Neuronal stem cell (in vitro differentiated cells): ENCODE data around the gene PFN3.

ENCODE experiments used
- DNase-seq: peaks from one replicate; pipeline ENCODE4 v3.0.0-alpha.2; 2013; ENCODE audit warnings: low spot score
- H2AFZ ChIP-seq: one replicate; pipeline ENCODE4 v1.6.1; 2013; ENCODE audit warnings: mild to moderate bottlenecking, low read length, inconsistent platforms
- H2AK5ac ChIP-seq: 2 replicates; pipeline ENCODE4 v1.6.1; 2013; ENCODE audit warnings: low read depth, mild to moderate bottlenecking, inconsistent platforms, low read length, moderate library complexity, mixed read lengths
- H2BK120ac ChIP-seq: 2 replicates; pipeline ENCODE4 v1.6.1; 2013; ENCODE audit warnings: low read depth, mild to moderate bottlenecking, inconsistent platforms, low read length, moderate library complexity, mixed read lengths
- H2BK12ac ChIP-seq: one replicate; pipeline ENCODE4 v1.6.1; 2013; ENCODE audit warnings: low read length, inconsistent platforms
- H2BK15ac ChIP-seq: 2 replicates; pipeline ENCODE4 v1.6.1; 2013; ENCODE audit warnings: mild to moderate bottlenecking, low read length, inconsistent platforms, mixed read lengths
- H2BK5ac ChIP-seq: one replicate; pipeline ENCODE4 v1.6.1; 2013; ENCODE audit warnings: inconsistent platforms, mild to moderate bottlenecking, low read length, moderate library complexity
- H3K14ac ChIP-seq: one replicate; pipeline ENCODE4 v1.6.1; 2013; ENCODE audit warnings: low read length, inconsistent platforms
- H3K18ac ChIP-seq: 2 replicates; pipeline ENCODE4 v1.6.1; 2013; ENCODE audit warnings: low read length, inconsistent platforms
- H3K23ac ChIP-seq: 2 replicates; pipeline ENCODE4 v1.6.1; 2013; ENCODE audit warnings: low read depth, mild to moderate bottlenecking, mixed read lengths, low read length, inconsistent platforms; ENCODE audit not compliant: poor library complexity
- H3K27ac ChIP-seq: replicated peaks from 3 replicates; pipeline ENCODE4 v1.5.1; 2013; ENCODE audit warnings: low read length, inconsistent platforms
- H3K27me3 ChIP-seq, 3 experiments: 2 replicates each; pipeline ENCODE4 v1.6.1; 2013; ENCODE audit warnings: low read length in 3 of 3, mild to moderate bottlenecking in 2 of 3, inconsistent platforms in 1 of 3, low read depth in 1 of 3, mixed read lengths in 1 of 3, moderate library complexity in 1 of 3; ENCODE audit not compliant: control insufficient read depth in 3 of 3, insufficient read depth in 3 of 3
- H3K36me3 ChIP-seq, 2 donors: replicated peaks in 1 of 2; 2 replicates each; pipeline ENCODE4 v1.6.1; 2013; ENCODE audit warnings: low read length in 2 of 2; ENCODE audit not compliant: control insufficient read depth in 2 of 2, insufficient read depth in 2 of 2
- H3K4ac ChIP-seq: 2 replicates; pipeline ENCODE4 v1.6.1; 2013; ENCODE audit warnings: inconsistent platforms, mild to moderate bottlenecking, low read length, moderate library complexity
- H3K4me1 ChIP-seq, 2 donors: 1 replicate in 1 of 2; 2 replicates in 1 of 2; pipeline ENCODE4 v1.6.1; 2013; ENCODE audit warnings: low read length in 2 of 2, low read depth in 1 of 2; ENCODE audit not compliant: control insufficient read depth in 2 of 2, insufficient read depth in 1 of 2
- H3K4me2 ChIP-seq: one replicate; pipeline ENCODE4 v1.6.1; 2013; ENCODE audit warnings: mild to moderate bottlenecking, low read length, inconsistent platforms; ENCODE audit not compliant: insufficient read depth, poor library complexity, severe bottlenecking
- H3K4me3 ChIP-seq, 2 donors: 2 replicates each; pipeline ENCODE4 v1.5.1; 2013; ENCODE audit warnings: low read length in 2 of 2, mild to moderate bottlenecking in 2 of 2, inconsistent platforms in 1 of 2, moderate library complexity in 1 of 2
- H3K79me1 ChIP-seq: one replicate; pipeline ENCODE4 v1.6.1; 2013; ENCODE audit warnings: low read depth, mild to moderate bottlenecking, inconsistent platforms, low read length, moderate library complexity
- H3K9ac ChIP-seq: one replicate; pipeline ENCODE4 v1.6.1; 2013; ENCODE audit warnings: mild to moderate bottlenecking, low read depth, low read length, inconsistent platforms; ENCODE audit not compliant: poor library complexity
- H3K9me3 ChIP-seq, 2 donors: replicated peaks in 1 of 2; 2 replicates each; pipeline versions ENCODE3 to v1.6.1; 2013; ENCODE audit warnings: low read length in 2 of 2, mild to moderate bottlenecking in 2 of 2, inconsistent platforms in 1 of 2, low read depth in 1 of 2, mixed read lengths in 1 of 2, moderate library complexity in 1 of 2; ENCODE audit not compliant: control insufficient read depth in 2 of 2, insufficient read depth in 1 of 2
- H4K8ac ChIP-seq: one replicate; pipeline ENCODE4 v1.6.1; 2013; ENCODE audit warnings: low read depth, mild to moderate bottlenecking, inconsistent platforms, low read length, moderate library complexity
- H4K91ac ChIP-seq: one replicate; pipeline ENCODE4 v1.6.1; 2013; ENCODE audit warnings: low read length, low read depth, mild to moderate bottlenecking, inconsistent platforms; ENCODE audit not compliant: poor library complexity
- WGBS, 2 donors: extraction: QIAGEN DNeasy Blood & Tissue Kit; methylation state at CpG; one replicate each; pipeline ENCODE4 v1.1.7; 2013; ENCODE audit warnings: missing lambda C conversion rate in 2 of 2, mixed read lengths in 1 of 2; ENCODE audit not compliant: insufficient read length in 2 of 2, insufficient replicate concordance in 1 of 2; ENCODE audit errors: extremely low coverage in 2 of 2; 5-methylcytosine and 5-hydroxymethylcytosine counted together

The PFN3 gene

DNA sequence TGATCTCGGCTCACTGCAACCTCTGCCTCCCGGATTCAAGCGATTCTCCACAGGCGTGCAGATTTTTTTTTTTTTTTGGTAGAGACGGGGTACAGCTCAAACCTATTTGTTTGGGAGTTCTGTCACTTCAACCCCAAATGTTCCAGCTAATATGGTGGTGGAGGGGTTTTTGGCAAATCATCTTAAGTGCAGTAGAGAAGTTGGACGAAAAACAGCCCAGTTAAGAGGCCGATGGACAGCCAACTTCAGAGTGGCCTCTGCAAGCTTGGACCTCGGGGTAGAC, 45.4 kb upstream of the PFN3 start:
- Histone ChIP-seq H2BK12ac (no peak overlapping the region), H3K27ac (peak overlapping the region; percentile 89), H3K4me3 (peak overlapping the region; percentile 76 to 84), H4K91ac (no peak overlapping the region), H3K36me3 (peaks cover 2 to 27% of the 10 kb centered on the region in 2 donors), H2AK5ac (peak overlapping the region; percentile 96), H3K18ac (peak overlapping the region; percentile 99), H3K9me3 (no peaks in the 10 kb centered on the region), H2BK120ac (peak overlapping the region; percentile 44), H3K27me3 (no peaks in the 10 kb centered on the region), H4K8ac (no peak overlapping the region), H3K79me1 (no peaks in the 10 kb centered on the region), H3K4me1 (peaks cover 27 to 30% of the 10 kb centered on the region in 2 donors), H3K23ac (peak overlapping the region; percentile 94), H3K14ac (peak overlapping the region; percentile 87), H2BK5ac (no peak overlapping the region), H3K9ac (peak overlapping the region; percentile 92), H2BK15ac (peak overlapping the region; percentile 52), H3K4ac (peak overlapping the region; percentile 71), H3K4me2 (peak overlapping the region; percentile 78), H2AFZ (peak overlapping the region; percentile 90)
- no CpG with 5 or more reads among the region's 8 CpGs for WGBS, 2 donors
- DNase-seq = no peak

DNA sequence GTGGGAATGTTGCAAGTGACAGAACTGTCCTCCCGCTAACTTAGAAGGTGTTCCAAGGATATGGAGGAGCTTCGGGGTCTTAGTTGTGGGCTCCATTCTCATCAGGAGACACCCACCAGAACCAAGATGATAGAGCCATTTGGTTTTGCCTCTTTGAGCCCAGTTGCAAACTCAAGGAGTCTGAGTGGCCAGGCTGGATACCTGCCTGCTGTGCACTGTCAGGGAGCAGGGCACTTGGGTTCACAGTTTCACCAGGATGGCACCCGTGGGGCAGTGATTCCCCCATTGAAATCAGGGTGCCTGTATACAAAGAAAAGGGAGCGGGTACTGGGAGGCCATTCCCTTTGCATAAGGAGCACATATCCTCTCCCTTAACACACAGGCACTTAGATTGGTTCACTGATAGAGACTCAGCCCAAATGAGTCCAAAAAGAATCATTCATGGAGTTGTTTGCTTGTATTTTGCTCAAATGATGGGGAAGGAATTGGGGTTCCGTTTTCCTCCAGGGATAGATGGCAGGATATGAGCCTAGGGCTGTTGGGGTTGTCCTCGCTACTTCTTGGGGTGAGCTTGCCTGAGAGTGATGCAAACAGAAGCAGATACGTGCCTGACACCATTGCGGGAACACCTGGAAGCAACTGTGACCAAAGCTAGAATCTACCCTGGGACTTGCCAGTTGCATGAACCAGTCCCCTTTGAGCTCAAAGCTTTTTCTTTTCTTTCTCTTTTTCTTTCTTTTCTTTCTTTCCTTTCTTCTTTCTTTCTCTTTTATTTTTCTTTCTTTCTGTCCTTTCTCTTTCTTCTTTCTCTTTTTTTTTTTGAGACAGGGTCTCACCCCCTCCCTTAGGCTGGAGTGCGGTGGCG, 44.8 kb upstream of the PFN3 start:
- no CpG with 5 or more reads among the region's 10 CpGs for WGBS, 2 donors

GRCh38 chr5:177444106-177445051, 43.9 kb upstream of the PFN3 start:
- Histone ChIP-seq H3K18ac (peak overlapping the region; percentile 35), H3K4me3 (no peak overlapping the region), H4K91ac (no peak overlapping the region), H3K79me1 (no peaks in the 10 kb centered on the region), H3K23ac (peak overlapping the region; percentile 83), H3K14ac (no peak overlapping the region), H2BK15ac (no peak overlapping the region), H3K4ac (no peak overlapping the region), H3K4me1 (peaks cover 21 to 25% of the 10 kb centered on the region in 2 donors), H2AK5ac (peak overlapping the region; percentile 68), H3K9me3 (no peaks in the 10 kb centered on the region), H3K27me3 (no peaks in the 10 kb centered on the region), H3K9ac (no peak overlapping the region), H2BK120ac (no peak overlapping the region), H2AFZ (no peak overlapping the region), H3K4me2 (no peak overlapping the region), H2BK12ac (no peak overlapping the region), H2BK5ac (no peak overlapping the region), H3K36me3 (peaks cover 4 to 39% of the 10 kb centered on the region in 2 donors), H3K27ac (no peak overlapping the region), H4K8ac (no peak overlapping the region)
- no peak for DNase-seq
- WGBS, 2 donors = no CpG with 5 or more reads among the region's 7 CpGs

More for the DNA sequence above, 44.8 kb upstream of the PFN3 start:
- Histone ChIP-seq H3K27me3 (no peaks in the 10 kb centered on the region), H3K14ac (no peak overlapping the region), H2BK120ac (no peak overlapping the region), H3K4ac (no peak overlapping the region), H4K8ac (no peak overlapping the region), H3K9me3 (no peaks in the 10 kb centered on the region), H3K23ac (no peak overlapping the region), H4K91ac (no peak overlapping the region), H2AK5ac (no peak overlapping the region), H3K4me3 (no peak overlapping the region), H3K27ac (no peak overlapping the region), H3K4me2 (no peak overlapping the region), H2BK5ac (no peak overlapping the region), H2BK12ac (no peak overlapping the region), H3K9ac (peak overlapping the region; percentile 65), H2BK15ac (no peak overlapping the region), H3K18ac (no peak overlapping the region), H3K4me1 (peaks cover 27 to 30% of the 10 kb centered on the region in 2 donors), H2AFZ (no peak overlapping the region), H3K79me1 (no peaks in the 10 kb centered on the region), H3K36me3 (peaks cover 2 to 32% of the 10 kb centered on the region in 2 donors)
- DNase-seq = no peak
